ENCODE measurements around the gene APPL2.

APPL2 gene

GRCh38 chr12:105214670-105215375, 21.2 kb downstream of the APPL2 start:
- Histone ChIP-seq H3K27me3 (ENCODE audit: control insufficient read depth, low read length) (no peaks in the 10 kb centered on the region), H4K20me1 (ENCODE audit: control insufficient read depth, insufficient read depth, low read depth, low read length) (no peaks in the 10 kb centered on the region), H3K4me1 (ENCODE audit: control insufficient read depth, low read length) (no peaks in the 10 kb centered on the region), H3K36me3 (ENCODE audit: control insufficient read depth, low read length) (peaks cover 19% of the 10 kb centered on the region), H3K4me2 (ENCODE audit: low read length) (no peak overlapping the region), H3K79me2 (ENCODE audit: control insufficient read depth, low read length) (no peaks in the 10 kb centered on the region), H3F3A (ENCODE audit: control insufficient read depth, insufficient read depth) (no peaks in the 10 kb centered on the region), H3K9me3 (ENCODE audit: control insufficient read depth, insufficient read depth, low read length) (no peaks in the 10 kb centered on the region), H3K4me3 (ENCODE audit: low read length) (no peak overlapping the region), H3K27ac (ENCODE audit: low read depth, low read length) (no peak overlapping the region), H3K9me2 (replicated peaks; ENCODE audit: control insufficient read depth, low read length) (no peaks in the 10 kb centered on the region)
- TF ChIP-seq CTCF (IDR thresholded peaks at IDR 0.05; ENCODE audit: low read depth, low read length, poor library complexity, severe bottlenecking) (no peak), EZH2phosphoT487 (IDR thresholded peaks at IDR 0.05; ENCODE audit: borderline replicate concordance, low read length) (no peak)

DNA sequence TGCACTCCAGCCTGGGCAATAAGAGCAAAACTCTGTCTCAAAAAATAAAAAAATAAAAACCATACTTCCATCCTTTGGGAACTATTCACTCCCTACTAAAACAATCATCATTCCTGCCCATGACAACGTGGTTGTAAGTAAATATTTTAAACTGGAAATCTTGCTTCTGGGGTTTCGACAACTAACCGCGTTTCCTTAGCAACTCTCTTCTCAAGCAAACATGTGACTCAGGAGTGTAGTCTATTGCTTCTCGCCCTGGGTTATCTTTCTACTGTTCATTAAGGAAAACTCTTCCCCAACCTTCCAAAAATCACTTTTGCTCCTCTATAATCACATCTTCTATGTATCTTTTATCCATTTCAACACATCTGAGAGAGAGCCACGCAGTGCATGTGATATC, 21.8 kb downstream of the APPL2 start:
- TF ChIP-seq EZH2phosphoT487 (IDR thresholded peaks at IDR 0.05; ENCODE audit: borderline replicate concordance, low read length) (no peak), CTCF (IDR thresholded peaks at IDR 0.05; ENCODE audit: low read depth, low read length, poor library complexity, severe bottlenecking) (no peak)
- H3K27ac ChIP-seq (ENCODE audit: low read depth, low read length), result no peak overlapping the region
- no peaks in the 10 kb centered on the region for H3K79me2 ChIP-seq (ENCODE audit: control insufficient read depth, low read length)
- H3K27me3 ChIP-seq (ENCODE audit: control insufficient read depth, low read length), result no peaks in the 10 kb centered on the region
- H3K36me3 ChIP-seq (ENCODE audit: control insufficient read depth, low read length), result peaks cover 14% of the 10 kb centered on the region
- H3K4me1 ChIP-seq (ENCODE audit: control insufficient read depth, low read length), result no peaks in the 10 kb centered on the region
- H3K4me3 ChIP-seq (ENCODE audit: low read length), result no peak overlapping the region
- H3K9me2 ChIP-seq (replicated peaks; ENCODE audit: control insufficient read depth, low read length), result no peaks in the 10 kb centered on the region
- no peaks in the 10 kb centered on the region for H3K9me3 ChIP-seq (ENCODE audit: control insufficient read depth, insufficient read depth, low read length)
- no peaks in the 10 kb centered on the region for H4K20me1 ChIP-seq (ENCODE audit: control insufficient read depth, insufficient read depth, low read depth, low read length)
- no peak overlapping the region for H3K4me2 ChIP-seq (ENCODE audit: low read length)
- no peaks in the 10 kb centered on the region for H3F3A ChIP-seq (ENCODE audit: control insufficient read depth, insufficient read depth)

GRCh38 chr12:105212438-105212837, 23.5 kb downstream of the APPL2 start:
- H4K20me1 ChIP-seq (ENCODE audit: control insufficient read depth, insufficient read depth, low read depth, low read length), result no peaks in the 10 kb centered on the region
- no peaks in the 10 kb centered on the region for H3K27me3 ChIP-seq (ENCODE audit: control insufficient read depth, low read length)
- no peaks in the 10 kb centered on the region for H3K4me1 ChIP-seq (ENCODE audit: control insufficient read depth, low read length)
- no peaks in the 10 kb centered on the region for H3F3A ChIP-seq (ENCODE audit: control insufficient read depth, insufficient read depth)
- no peak overlapping the region for H3K27ac ChIP-seq (ENCODE audit: low read depth, low read length)
- H3K4me3 ChIP-seq (ENCODE audit: low read length), result no peak overlapping the region
- no peaks in the 10 kb centered on the region for H3K9me2 ChIP-seq (replicated peaks; ENCODE audit: control insufficient read depth, low read length)
- TF ChIP-seq CTCF (IDR thresholded peaks at IDR 0.05; ENCODE audit: low read depth, low read length, poor library complexity, severe bottlenecking), result no peak
- H3K9me3 ChIP-seq (ENCODE audit: control insufficient read depth, insufficient read depth, low read length), result no peaks in the 10 kb centered on the region
- no peak overlapping the region for H3K4me2 ChIP-seq (ENCODE audit: low read length)
- H3K79me2 ChIP-seq (ENCODE audit: control insufficient read depth, low read length), result no peaks in the 10 kb centered on the region
- peaks cover 14% of the 10 kb centered on the region for H3K36me3 ChIP-seq (ENCODE audit: control insufficient read depth, low read length)

All from DOHH2 (cell line).